AG09309 (cell line): ENCODE results near the gene ATP8A2.

Source experiments
- DNase-seq: peaks from one replicate; pipeline ENCODE4 v3.0.0-alpha.2; 2010; ENCODE audit warnings: low read depth
- H3K4me3 ChIP-seq: 2 replicates; pipeline ENCODE4 v1.5.1; 2011; ENCODE audit warnings: mild to moderate bottlenecking, low read depth, low read length, moderate library complexity; ENCODE audit not compliant: control insufficient read depth
- TF ChIP-seq, protein P1 (sequence below): IDR thresholded peaks from 2 replicates; pipeline ENCODE4 v1.5.1; 2011; ENCODE audit warnings: mild to moderate bottlenecking, low read depth, low read length, inconsistent platforms; ENCODE audit not compliant: insufficient read depth, control insufficient read depth; ENCODE audit errors: missing control alignments

Gene ATP8A2

DNA sequence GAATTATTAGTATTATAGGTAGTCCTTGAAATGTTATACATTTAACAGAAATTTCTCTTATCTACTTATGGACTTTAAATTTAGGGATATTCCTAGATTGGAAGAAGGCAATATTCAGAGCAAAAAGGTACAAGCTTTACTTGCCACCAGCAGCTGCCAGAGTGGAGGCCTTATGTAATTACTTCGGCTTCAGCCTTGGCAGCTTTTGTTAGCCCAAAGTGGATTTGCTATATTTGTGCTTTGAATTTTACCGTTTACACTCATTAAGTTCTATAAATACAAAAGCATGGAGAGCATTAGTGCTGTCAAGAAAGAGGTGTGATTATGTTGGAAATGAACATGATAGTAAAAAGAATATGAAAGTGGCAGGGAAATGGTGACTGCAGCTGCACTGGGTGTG is 319.9 kb downstream of the ATP8A2 start:
- H3K4me3 ChIP-seq: no peak overlapping the region
- TF ChIP-seq, protein P1, sequence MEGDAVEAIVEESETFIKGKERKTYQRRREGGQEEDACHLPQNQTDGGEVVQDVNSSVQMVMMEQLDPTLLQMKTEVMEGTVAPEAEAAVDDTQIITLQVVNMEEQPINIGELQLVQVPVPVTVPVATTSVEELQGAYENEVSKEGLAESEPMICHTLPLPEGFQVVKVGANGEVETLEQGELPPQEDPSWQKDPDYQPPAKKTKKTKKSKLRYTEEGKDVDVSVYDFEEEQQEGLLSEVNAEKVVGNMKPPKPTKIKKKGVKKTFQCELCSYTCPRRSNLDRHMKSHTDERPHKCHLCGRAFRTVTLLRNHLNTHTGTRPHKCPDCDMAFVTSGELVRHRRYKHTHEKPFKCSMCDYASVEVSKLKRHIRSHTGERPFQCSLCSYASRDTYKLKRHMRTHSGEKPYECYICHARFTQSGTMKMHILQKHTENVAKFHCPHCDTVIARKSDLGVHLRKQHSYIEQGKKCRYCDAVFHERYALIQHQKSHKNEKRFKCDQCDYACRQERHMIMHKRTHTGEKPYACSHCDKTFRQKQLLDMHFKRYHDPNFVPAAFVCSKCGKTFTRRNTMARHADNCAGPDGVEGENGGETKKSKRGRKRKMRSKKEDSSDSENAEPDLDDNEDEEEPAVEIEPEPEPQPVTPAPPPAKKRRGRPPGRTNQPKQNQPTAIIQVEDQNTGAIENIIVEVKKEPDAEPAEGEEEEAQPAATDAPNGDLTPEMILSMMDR: no peak
- DNase-seq: no peak

DNA sequence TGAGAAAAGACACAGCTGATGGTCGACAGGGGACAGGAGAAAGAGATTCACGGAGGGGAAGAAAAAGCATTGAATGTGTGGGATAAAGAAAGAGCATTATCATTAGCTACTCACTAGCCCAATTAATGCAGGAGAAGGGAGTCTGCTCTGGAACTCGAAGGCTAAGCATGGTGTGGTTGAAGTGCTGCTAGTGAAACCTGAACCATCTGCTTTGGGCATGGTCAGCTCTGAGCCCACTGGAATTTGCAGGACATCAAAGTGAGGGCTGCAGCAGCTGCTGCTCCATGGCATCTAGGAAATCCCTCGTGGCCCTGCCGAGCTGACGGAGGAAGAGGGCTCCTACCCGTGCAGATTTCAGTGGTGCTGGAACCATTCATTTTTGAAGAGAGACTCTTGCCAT is 320.3 kb downstream of the ATP8A2 start:
- H3K4me3 ChIP-seq: no peak overlapping the region
- no peak for DNase-seq
- TF ChIP-seq, protein P1: no peak

DNA sequence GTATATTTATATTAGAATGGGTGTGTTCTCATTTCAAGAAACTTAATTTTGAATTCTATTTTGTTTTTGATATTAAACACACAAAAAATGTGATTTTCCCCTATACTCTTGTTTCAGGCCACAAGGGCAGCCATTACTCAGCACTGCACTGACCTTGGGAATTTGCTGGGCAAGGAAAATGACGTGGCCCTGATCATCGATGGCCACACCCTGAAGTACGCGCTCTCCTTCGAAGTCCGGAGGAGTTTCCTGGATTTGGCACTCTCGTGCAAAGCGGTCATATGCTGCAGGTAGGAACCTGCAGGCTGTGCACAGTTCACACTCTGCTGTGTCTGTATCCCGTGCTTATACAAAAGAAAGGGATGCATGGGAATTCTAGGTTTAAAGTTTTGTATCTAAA is 327.3 kb downstream of the ATP8A2 start:
- DNase-seq: no peak
- no peak overlapping the region for H3K4me3 ChIP-seq
- TF ChIP-seq, protein P1: no peak

DNA sequence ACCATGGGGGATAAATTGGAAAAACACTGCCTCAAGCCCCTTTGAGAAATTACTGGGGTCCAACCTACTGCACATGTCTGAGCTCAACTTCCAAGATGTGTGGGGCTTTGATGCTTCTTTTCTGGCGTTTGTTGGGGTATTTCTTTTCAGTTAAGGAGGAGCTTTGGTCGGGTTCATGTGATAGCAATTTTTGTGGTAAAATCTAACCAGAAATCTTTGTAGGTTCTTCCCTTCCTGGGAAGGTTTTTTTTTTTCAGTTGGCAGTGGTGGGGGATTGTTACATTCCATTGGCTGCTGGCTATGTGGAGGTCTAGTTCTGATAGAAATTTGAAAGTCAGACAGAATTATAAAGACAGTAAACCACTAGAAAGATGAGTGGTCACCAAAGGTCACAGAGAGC is 327.8 kb downstream of the ATP8A2 start:
- TF ChIP-seq, protein P1: no peak
- DNase-seq: no peak
- H3K4me3 ChIP-seq: no peak overlapping the region

DNA sequence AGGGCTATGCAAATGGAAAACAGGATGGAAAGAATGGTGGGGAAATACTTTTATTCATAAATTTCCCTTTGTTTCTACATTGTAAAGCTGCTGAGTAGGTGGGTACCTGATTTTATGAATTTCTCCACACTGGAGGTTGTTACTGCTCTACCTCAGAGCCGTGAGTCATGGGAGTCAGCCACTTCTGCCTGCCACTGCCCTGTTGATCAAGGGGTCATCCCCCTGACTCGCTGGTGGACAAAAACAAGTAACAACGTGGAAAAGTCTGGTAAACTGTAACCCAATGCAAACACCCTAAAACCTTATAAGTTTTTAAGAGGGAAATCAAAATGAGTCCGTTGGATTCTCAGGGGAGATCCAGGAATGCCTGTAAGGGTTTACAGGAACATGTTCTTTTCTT is 329.5 kb downstream of the ATP8A2 start:
- no peak for DNase-seq
- TF ChIP-seq, protein P1: no peak
- no peak overlapping the region for H3K4me3 ChIP-seq

DNA sequence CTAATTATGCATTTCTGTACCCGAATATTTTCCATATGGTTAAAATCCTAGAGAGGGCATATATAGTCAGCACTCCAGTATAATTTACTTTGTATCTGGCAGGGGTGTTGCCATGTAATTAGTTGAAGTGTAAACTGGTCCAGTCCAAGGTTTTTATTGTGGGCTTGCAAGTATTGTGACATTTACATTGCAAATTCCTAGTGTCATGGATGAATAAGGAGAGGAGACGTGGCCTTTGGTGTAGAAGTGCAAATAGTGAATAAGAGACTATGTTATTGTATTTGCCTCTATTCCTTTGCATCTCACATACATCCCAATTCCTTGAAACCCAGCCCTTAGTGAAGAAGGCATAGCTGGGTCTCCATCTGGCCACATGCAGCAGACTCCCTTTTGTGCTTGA is 330.6 kb downstream of the ATP8A2 start:
- no peak overlapping the region for H3K4me3 ChIP-seq
- TF ChIP-seq, protein P1: no peak
- DNase-seq: no peak

DNA sequence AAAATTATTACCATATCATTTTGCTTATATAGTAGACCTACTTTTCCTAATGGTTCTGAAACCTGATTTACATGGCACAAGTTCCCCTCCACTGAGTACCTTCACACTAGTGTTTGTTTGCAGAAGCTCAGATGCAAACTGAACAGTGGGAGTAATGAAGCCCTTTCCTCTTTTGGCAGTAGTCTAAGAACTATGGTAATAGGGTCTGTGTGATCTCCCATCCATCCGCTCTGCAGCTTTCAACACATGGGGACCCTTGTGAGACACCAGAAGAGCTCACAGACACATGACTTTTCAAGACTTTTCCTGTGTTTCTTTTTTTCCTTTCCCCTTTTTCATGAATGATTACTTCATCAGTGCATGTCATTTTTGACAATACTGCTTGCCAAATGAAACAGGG is 336.0 kb downstream of the ATP8A2 start:
- no peak for DNase-seq
- TF ChIP-seq, protein P1: no peak
- no peak overlapping the region for H3K4me3 ChIP-seq
